Natural killer cell (primary cell): ENCODE measurements around the gene KBTBD2. TPM values are rescaled to one million over a fixed set of nuclear protein-coding genes. Genes with fewer than 3 reads are reported as not detected.

Experiments
- ATAC-seq, 3 donors: fragments of 150-1000 bp in 2 of 3; fragments of 200-7000 bp in 1 of 3; cut with Tn5 transposase; 1 replicate in 1 of 3; 2 replicates in 2 of 3; pipeline ENCODE4 v1.10.0; 2021; ENCODE audit warnings: mild to moderate bottlenecking in 2 of 3, moderate library complexity in 2 of 3
- DNase-seq, 2 donors: peaks; one replicate each; pipeline versions ENCODE4 v3.0.0 to v3.0.0-alpha.2; 2013 to 2021; ENCODE audit warnings: mixed read lengths in 1 of 2
- H3K27ac ChIP-seq: one replicate; pipeline ENCODE4 v1.5.1; 2013; ENCODE audit warnings: mild to moderate bottlenecking, low read length
- H3K27me3 ChIP-seq: one replicate; pipeline ENCODE4 v1.6.1; 2013; ENCODE audit warnings: low read length; ENCODE audit not compliant: control insufficient read depth, insufficient read depth
- H3K36me3 ChIP-seq: one replicate; pipeline ENCODE4 v1.6.1; 2013; ENCODE audit warnings: low read length; ENCODE audit not compliant: control insufficient read depth, insufficient read depth
- H3K4me1 ChIP-seq: one replicate; pipeline ENCODE4 v1.6.1; 2013; ENCODE audit warnings: low read length; ENCODE audit not compliant: control insufficient read depth, insufficient read depth
- H3K4me3 ChIP-seq: one replicate; pipeline ENCODE4 v1.5.1; 2013; ENCODE audit warnings: low read length
- H3K9me3 ChIP-seq: one replicate; pipeline ENCODE4 v1.6.1; 2013; ENCODE audit warnings: low read length; ENCODE audit not compliant: control insufficient read depth, insufficient read depth
- H3K27ac Mint-ChIP-seq, 2 donors: one replicate each; pipeline ENCODE4 v1.8.0; 2022; ENCODE audit warnings: mild to moderate bottlenecking in 2 of 2, mixed read lengths in 2 of 2, moderate library complexity in 1 of 2
- H3K27me3 Mint-ChIP-seq, 2 donors: one replicate each; pipeline ENCODE4 v1.8.0; 2022; ENCODE audit warnings: low read depth in 2 of 2, mixed read lengths in 2 of 2
- H3K36me3 Mint-ChIP-seq: one replicate; pipeline ENCODE4 v1.8.0; 2022; ENCODE audit warnings: mixed read lengths
- H3K4me1 Mint-ChIP-seq, 2 donors: one replicate each; pipeline ENCODE4 v1.8.0; 2022; ENCODE audit warnings: mixed read lengths in 2 of 2
- H3K4me3 Mint-ChIP-seq: one replicate; pipeline ENCODE4 v1.8.0; 2022; ENCODE audit warnings: mild to moderate bottlenecking, moderate library complexity, mixed read lengths
- H3K9me3 Mint-ChIP-seq, 2 donors: one replicate each; pipeline ENCODE4 v1.8.0; 2022; ENCODE audit warnings: mixed read lengths in 2 of 2
- CTCF ChIP-seq: fragments of 200-600 bp; IDR thresholded peaks from one replicate; pipeline ENCODE4 v1.8.0; 2022; ENCODE audit warnings: antibody characterized with exemption
- WGBS: methylation state at CpG from one replicate; pipeline ENCODE4 v1.1.7; 2013; ENCODE audit warnings: missing lambda C conversion rate; ENCODE audit not compliant: insufficient coverage; 5-methylcytosine and 5-hydroxymethylcytosine counted together
- intact Hi-C: fragments of 100-400 bp; cut with micrococcal nuclease; formaldehyde crosslinking; loops from one replicate; pipeline ENCODE4 v1.14.2; 2022
- total RNA-seq, 4 donors: library from RNA; stranded (reverse); fragments of 120-200 nt in 1 of 4; gene quantifications; one replicate each; pipeline versions ENCODE4 v1.2.3 to v1.2.4, GENCODE V29; 2013 to 2022

KBTBD2 gene
- total RNA-seq, 3 donors from 2014 or later (not counting 1 experiment from before 2014, with no cell fraction given) = 124 to 161 (median 150) TPM

DNA sequence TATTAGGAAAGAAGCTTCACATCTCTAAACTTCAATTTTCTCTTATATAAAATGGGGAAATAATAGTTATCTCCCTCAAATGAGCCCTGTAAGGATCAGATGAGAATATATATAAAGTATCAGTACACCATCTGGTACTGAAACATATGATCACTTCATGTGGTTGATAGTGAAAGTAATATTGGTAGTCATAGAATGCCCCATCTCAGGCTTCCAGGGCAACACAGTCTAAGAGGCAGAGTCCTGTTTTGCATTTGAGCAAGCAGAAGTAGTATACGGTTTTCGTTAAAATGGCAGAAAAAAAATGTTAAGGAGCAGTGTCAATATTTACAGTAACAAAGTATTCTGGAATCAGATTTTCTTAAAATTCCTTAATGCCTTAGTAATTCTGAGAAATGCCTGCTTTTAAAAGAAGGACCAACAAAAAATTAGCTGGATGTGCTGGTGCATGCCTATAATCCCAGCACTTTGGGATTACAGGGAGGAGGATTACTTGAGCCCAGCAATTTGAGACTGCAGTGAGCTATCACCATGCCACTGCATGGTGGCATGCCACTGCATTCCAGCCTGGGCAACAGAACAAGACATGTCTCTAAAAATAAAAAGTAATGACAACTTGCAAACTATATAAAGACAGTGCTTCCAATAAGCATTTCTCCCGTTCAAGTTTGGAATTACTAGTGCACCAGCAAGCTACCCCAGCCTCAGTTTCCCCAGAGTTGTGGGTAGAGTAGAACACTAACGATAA is 19.8 kb downstream of the KBTBD2 start:
- peaks cover 4% of the 10 kb centered on the region for H3K4me1 ChIP-seq
- ATAC-seq (no peak), DNase-seq (no peak)
- WGBS = 82% methylated on average over 4 of the region's 4 CpGs
- peak overlapping the region; percentile 17 to 37 for H3K27ac Mint-ChIP-seq
- H3K27me3 Mint-ChIP-seq = no peaks in the 10 kb centered on the region
- no peak overlapping the region for H3K4me3 Mint-ChIP-seq
- H3K27me3 ChIP-seq = no peaks in the 10 kb centered on the region
- no peak overlapping the region for H3K27ac ChIP-seq
- H3K9me3 ChIP-seq = no peaks in the 10 kb centered on the region
- H3K4me3 ChIP-seq = no peak overlapping the region
- H3K36me3 Mint-ChIP-seq = peaks cover 19% of the 10 kb centered on the region
- H3K9me3 Mint-ChIP-seq = no peaks in the 10 kb centered on the region
- no peak for TF ChIP-seq CTCF
- H3K36me3 ChIP-seq = peaks cover 63% of the 10 kb centered on the region
- intact Hi-C loops = no loop called here
- H3K4me1 Mint-ChIP-seq = peaks cover 60 to 62% of the 10 kb centered on the region in 2 donors

DNA sequence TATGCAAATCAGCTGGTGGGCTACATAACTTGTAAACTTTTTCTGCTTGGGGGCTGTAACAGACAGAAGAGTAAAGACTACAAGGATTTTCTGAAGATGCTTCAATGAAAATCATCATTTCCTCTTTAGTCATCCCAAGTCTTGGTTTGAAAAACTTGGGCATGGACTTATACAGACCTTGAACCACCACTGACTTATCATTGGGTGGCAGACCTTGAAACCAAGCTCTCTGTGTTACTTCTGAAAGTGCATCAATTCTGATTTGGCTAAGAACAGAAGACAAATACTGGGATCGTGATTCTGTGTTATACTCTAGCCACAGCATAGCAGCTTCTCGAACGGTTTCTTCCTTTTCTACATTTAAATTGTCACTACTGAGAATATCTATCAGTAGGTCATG is 21.3 kb downstream of the KBTBD2 start:
- Histone ChIP-seq H3K9me3 (peaks cover under 1% of the 10 kb centered on the region), H3K4me3 (no peak overlapping the region), H3K27ac (no peak overlapping the region), H3K27me3 (no peaks in the 10 kb centered on the region), H3K36me3 (peaks cover 64% of the 10 kb centered on the region), H3K4me1 (no peaks in the 10 kb centered on the region)
- DNase-seq = no peak
- peak overlapping the region; percentile 45 to 56 for H3K27ac Mint-ChIP-seq
- peaks cover 58 to 62% of the 10 kb centered on the region in 2 donors for H3K4me1 Mint-ChIP-seq
- H3K27me3 Mint-ChIP-seq = no peaks in the 10 kb centered on the region
- 83% methylated on average over 3 of the region's 3 CpGs for WGBS
- intact Hi-C loops = no loop called here
- peak overlapping the region; percentile 10 for H3K4me3 Mint-ChIP-seq
- TF ChIP-seq CTCF = no peak
- no peak for ATAC-seq
- H3K36me3 Mint-ChIP-seq = peaks cover 27% of the 10 kb centered on the region
- H3K9me3 Mint-ChIP-seq = no peaks in the 10 kb centered on the region

- H3K27ac Mint-ChIP-seq = peak overlapping the region; percentile 45 to 56
- peaks cover 61% of the 10 kb centered on the region for H3K36me3 ChIP-seq
- H3K4me1 ChIP-seq = no peaks in the 10 kb centered on the region
- H3K9me3 Mint-ChIP-seq = no peaks in the 10 kb centered on the region
- intact Hi-C loops = no loop called here
- H3K27ac ChIP-seq = no peak overlapping the region
- H3K36me3 Mint-ChIP-seq = peaks cover 27% of the 10 kb centered on the region
- 91% methylated on average over 7 of the region's 7 CpGs for WGBS
- no peaks in the 10 kb centered on the region for H3K27me3 Mint-ChIP-seq
- DNase-seq (no peak), ATAC-seq (peak in 1 of 3 donors; percentile 33)
- TF ChIP-seq CTCF = no peak
- H3K4me3 ChIP-seq = no peak overlapping the region
- no peaks in the 10 kb centered on the region for H3K27me3 ChIP-seq
- H3K9me3 ChIP-seq = peaks cover 2% of the 10 kb centered on the region
- no peak overlapping the region for H3K4me3 Mint-ChIP-seq
- peaks cover 58% of the 10 kb centered on the region in 2 donors for H3K4me1 Mint-ChIP-seq
Observed at GRCh38 chr7:32869716-32870115, 21.8 kb downstream of the KBTBD2 start.

- H3K27ac ChIP-seq = no peak overlapping the region
- H3K27me3 ChIP-seq = no peaks in the 10 kb centered on the region
- ATAC-seq (no peak), DNase-seq (no peak)
- H3K4me3 Mint-ChIP-seq = no peak overlapping the region
- peaks cover 2% of the 10 kb centered on the region for H3K9me3 ChIP-seq
- H3K36me3 Mint-ChIP-seq = peaks cover 27% of the 10 kb centered on the region
- no peak for TF ChIP-seq CTCF
- H3K4me3 ChIP-seq = no peak overlapping the region
- H3K4me1 Mint-ChIP-seq = peaks cover 64 to 73% of the 10 kb centered on the region in 2 donors
- H3K4me1 ChIP-seq = no peaks in the 10 kb centered on the region
- H3K9me3 Mint-ChIP-seq = no peaks in the 10 kb centered on the region
- intact Hi-C loops = no loop called here
- peak overlapping the region; percentile 54 to 56 for H3K27ac Mint-ChIP-seq
- 98% methylated on average over 3 of the region's 4 CpGs for WGBS
- peaks cover 51% of the 10 kb centered on the region for H3K36me3 ChIP-seq
- H3K27me3 Mint-ChIP-seq = no peaks in the 10 kb centered on the region
Observed at GRCh38 chr7:32868116-32868515, 23.4 kb downstream of the KBTBD2 start.
